Middle frontal gyrus (tissue), 1 donor: Measurements from ENCODE around the gene FAM168A.
"Not testable (repeated sequence)": the region's sequence is repeated elsewhere in the genome, so short reads cannot be mapped to it uniquely, and the experiment has no call there.

Experiments used
- DNase-seq: peaks from one replicate; pipeline ENCODE4 v3.0.0-alpha.2; 2015; ENCODE audit warnings: low spot score; ENCODE audit errors: extremely low spot score

Gene FAM168A

GRCh38 chr11:73470036-73470612, 127.8 kb downstream of the FAM168A start:
- not testable (repeated sequence) for DNase-seq

- no peak for DNase-seq
Measured at GRCh38 chr11:73469401-73469800, 128.5 kb downstream of the FAM168A start.

- DNase-seq = no peak
Measured at GRCh38 chr11:73468590-73469161, 129.2 kb downstream of the FAM168A start.

DNA sequence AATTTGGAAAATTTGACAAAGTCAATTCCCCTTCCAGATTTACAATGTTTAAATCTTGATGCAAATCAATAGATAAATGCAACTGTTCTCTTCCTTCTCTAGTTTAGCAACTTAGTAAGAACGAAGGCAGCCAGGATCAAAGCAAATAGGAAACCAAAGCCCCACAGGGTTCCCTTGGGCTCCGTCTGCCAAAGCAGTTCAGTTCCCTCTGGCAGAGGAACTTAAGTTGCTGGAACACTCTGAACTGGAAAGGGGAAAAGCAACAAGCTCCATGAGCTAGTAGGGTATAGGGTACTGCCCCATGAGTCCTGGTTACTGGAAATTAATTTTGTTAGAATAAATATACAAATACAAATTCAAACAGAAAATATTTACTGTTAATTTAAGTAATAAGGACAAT, 130.4 kb downstream of the FAM168A start:
- no peak for DNase-seq

DNA sequence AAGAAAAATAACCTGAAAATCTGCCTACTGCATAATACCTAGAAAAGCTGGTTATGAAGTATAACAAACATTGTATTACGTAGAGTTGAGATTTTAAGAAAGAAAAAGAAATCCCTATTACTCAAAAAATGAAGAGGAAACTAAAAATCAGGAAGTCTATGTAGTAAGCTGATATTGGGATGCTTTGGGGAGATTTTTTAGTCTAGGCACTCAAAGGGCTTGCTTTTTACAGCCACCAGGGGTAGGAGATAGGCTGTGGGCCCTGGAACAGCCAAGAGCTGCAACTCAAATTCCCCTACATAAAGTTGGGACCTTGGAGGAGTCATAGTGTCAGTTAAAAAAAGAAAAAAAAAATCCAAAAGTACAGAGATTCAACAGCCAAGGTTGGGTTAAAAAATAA, 131.3 kb downstream of the FAM168A start:
- DNase-seq = no peak

DNA sequence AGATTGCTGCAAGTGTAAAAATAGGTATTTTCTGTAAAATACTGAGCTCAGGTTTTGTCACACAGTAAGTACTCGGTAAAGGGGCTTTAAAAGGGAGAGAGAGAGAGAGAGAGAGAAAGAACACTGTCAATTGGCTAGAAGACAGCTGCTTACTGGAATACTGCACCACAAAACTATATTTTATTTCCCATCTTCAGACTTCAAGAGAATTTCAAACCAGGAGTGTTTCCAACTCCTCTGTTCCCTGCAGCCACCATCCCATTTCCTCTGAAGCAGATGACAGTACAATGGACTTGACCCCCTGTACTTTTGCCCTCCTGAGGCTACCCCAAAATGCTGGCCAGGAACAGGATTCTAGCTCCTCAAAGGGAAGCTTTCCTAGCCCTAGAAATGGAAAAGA, 132.0 kb downstream of the FAM168A start:
- DNase-seq = no peak

- no peak for DNase-seq
Measured at GRCh38 chr11:73465023-73465675, 132.8 kb downstream of the FAM168A start.

DNA sequence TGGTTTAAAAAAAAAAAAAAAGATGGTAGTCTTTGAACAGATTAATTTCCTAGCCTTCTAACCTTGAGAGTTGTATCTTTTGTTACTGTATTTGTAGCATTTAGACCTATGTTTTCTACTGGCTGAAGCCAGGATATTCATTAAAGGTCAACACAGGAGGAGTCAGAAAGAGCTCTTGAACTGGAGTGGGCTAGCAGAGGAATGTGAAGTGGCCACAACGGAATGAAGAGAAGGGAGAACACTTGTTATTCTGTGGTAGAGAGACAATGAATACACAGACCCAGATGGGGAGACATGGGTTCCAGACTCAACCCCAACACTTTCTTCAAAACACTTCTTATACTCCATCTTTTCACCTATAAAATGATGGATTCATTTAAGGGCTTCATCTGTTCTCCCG, 133.6 kb downstream of the FAM168A start:
- no peak for DNase-seq

DNA sequence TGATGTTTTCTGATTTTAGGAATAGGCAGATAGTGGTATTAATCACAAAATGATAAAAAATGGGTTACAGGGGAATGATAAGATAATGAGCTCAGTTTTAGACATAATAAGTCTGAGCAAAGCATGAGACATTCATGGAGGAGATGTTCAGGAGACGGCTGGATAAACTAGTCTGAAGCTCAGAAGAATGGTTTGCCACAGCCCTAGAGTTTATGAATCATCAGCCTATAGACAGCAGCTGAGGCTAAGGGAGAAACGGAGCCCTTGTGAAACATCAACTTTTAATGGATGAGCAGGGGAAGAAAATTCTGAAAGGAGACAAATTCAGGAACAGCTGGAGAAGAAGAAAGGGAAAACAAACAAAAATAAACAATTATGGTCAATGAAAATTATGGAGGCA, 134.6 kb downstream of the FAM168A start:
- DNase-seq = no peak

DNA sequence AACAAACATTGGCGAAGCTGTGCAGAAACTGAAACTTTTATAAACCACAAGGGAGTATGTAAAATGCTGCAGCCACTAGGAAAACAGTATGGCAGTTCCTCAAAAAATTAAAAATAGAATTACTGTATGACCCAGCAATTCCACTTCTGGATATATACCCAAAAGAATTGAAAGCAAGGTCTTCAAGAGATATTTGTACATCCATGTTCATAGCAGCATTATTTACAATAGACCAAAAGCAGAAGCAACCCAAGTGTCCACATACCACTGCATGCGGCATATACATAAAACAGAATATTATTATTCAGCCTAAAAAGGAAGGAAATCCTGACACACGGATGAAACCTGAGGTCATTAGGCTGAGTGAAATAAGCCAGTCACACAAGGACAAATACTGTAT, 135.9 kb downstream of the FAM168A start:
- no peak for DNase-seq

GRCh38 chr11:73461335-73461840, 136.5 kb downstream of the FAM168A start:
- DNase-seq = no peak

DNA sequence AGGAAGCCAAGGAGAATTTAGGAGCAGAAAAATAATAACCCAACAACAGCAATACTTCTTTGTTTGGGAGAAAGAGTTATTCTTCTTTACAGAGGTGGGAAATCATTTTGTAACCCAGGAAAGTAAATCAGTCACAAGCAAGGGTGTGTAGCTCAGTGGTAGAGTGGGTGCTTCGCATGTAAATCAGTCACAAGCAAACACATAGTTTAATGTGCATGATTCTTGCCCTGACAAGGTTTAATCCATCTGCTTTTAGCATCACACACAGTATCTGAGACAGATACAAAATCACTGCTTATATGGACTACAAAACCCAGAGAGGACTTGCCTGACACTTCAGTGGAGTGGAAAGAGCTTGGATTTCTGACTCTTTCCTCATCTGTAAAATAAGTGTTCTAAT, 139.7 kb downstream of the FAM168A start:
- no peak for DNase-seq

GRCh38 chr11:73454987-73455386, 142.9 kb downstream of the FAM168A start:
- DNase-seq = no peak

- DNase-seq = no peak
Measured at GRCh38 chr11:73453562-73453961, 144.3 kb downstream of the FAM168A start.

DNA sequence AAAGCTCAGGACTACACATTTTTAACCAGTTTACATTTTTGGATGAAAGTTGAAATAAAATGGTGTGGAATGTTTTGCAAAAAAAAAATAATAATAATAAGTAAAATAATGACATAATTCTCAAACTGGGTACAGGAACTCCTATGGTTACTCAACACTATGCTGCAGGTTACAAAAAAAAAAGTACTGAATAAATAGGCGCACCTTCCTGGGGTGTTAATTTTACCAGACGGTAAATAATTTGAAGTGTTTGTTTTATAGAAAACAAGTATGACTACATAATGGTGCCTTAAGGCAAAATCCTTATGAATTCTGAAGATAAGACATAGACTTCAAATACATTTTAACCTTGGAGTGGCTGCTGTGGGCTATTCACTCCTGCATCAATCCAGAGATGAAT, 145.2 kb downstream of the FAM168A start:
- no peak for DNase-seq

GRCh38 chr11:73451896-73452295, 146.0 kb downstream of the FAM168A start:
- DNase-seq = no peak

- DNase-seq = no peak
Measured at GRCh38 chr11:73446766-73447165, 151.1 kb downstream of the FAM168A start.

DNA sequence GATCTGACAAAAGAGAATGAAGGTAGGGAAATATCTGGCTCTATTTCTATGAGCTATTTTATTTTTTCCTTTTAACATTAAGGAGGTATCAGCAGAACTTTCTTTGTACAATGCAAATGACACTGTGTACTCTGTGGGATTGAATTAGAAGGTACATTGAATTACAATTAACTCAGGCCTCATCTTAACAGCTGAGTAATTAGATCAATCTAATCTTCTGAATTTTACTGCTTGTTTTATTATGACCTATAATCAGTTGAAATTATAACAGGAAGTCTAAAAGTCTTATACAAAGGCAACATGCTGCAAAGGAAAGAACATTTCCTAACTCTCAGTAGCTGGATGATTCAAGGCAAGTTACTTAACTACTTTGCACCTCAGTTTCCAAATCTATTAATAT, 151.9 kb downstream of the FAM168A start:
- DNase-seq = no peak

DNA sequence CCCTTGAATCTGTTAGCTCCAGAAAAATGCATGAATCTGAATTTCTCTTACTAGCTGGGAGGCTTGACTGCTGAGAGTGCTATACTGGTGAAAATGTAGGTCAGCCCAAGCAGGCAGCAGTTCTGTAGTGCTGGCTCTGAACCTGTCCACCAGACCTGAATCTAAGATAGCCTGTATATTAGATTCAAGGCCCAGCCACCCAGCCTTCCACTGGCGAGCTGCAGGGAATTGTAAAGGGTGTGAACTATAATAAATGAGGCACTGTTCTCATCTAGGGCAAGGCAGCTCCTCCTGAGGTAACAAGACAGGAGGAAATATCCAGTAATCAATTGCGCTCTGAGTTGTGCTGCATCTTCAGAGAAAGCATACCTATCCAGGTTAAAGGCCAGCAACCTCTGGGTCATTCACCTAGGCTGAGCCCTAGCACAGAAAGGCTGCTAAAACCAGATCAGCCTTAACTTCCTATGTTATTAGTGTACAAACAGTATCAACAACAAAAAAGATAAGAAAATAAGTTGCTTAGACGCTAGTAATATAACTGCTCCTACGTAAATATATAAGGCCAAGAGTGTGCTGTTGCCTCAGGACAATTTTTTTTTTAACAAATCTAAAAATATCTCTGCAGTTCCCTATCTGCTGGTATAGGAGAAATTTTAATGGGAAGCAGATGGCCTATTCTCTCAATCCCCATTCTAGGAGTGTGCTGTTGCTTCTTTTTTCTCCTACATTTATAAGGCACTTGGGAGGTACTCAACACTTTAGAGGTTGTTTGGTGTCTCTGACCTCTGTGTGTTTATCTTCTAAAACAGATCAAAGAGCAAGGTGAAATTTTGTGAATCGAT, 158.7 kb downstream of the FAM168A start:
- no peak for DNase-seq

DNA sequence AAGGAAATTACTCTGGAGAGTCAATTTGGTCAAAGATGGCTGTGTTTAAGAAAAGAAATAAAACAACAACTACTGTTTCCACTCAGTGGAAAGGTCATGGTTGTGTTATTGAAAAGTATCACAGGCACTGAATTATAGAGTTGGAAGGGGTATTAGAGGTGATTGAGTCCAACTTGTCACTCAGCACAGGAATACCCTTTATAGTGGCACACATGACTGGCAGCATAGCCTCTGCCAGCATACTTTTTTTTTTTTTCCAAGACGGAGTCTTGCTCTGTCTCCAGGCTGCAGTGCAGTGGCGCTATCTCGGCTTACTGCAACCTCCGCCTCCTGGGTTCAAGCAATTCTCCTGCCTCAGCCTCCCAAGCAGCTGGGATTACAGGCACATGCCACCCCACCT, 161.1 kb downstream of the FAM168A start:
- DNase-seq = not testable (repeated sequence)

DNA sequence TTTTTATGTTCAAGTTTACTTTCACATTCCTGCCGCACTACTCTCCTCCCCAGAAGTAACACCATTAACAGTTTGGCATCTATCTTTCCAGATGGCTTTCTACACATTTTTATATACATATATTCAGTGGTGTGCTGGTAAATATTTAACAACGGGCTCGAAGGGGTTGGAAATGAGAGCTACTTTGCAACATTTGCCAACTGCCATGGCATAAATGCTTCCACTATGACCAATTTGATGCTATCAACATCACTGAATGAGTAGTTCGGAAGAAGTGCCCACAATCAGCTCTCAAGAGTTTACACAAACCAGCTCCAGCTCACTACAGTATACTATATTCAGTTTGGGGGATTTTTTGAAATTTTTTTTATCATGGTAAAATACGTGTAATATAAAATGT, 166.5 kb downstream of the FAM168A start:
- no peak for DNase-seq

GRCh38 chr11:73430326-73430725, 167.6 kb downstream of the FAM168A start:
- DNase-seq = no peak
